HUES64 (cell line): Measurements from ENCODE around the gene PRKAG3. TPM values are rescaled to one million over a fixed set of nuclear protein-coding genes. Genes with fewer than 3 reads are reported as not detected.

ENCODE experiments used
- H3K27ac ChIP-seq: 2 replicates; pipeline ENCODE4 v1.7.0; 2013; ENCODE audit warnings: low read depth, low read length, inconsistent platforms
- H3K27me3 ChIP-seq: 2 replicates; pipeline ENCODE4 v1.6.1; 2013; ENCODE audit warnings: mild to moderate bottlenecking, low read length; ENCODE audit not compliant: insufficient read depth
- H3K36me3 ChIP-seq: 2 replicates; pipeline ENCODE4 v1.6.1; 2013; ENCODE audit warnings: mild to moderate bottlenecking, low read length; ENCODE audit not compliant: insufficient read depth
- H3K4me1 ChIP-seq: 2 replicates; pipeline ENCODE4 v1.6.1; 2013; ENCODE audit warnings: mild to moderate bottlenecking, low read length, moderate library complexity; ENCODE audit not compliant: insufficient read depth
- H3K4me3 ChIP-seq: 2 replicates; pipeline ENCODE4 v1.5.1; 2013; ENCODE audit warnings: mild to moderate bottlenecking, low read length, moderate library complexity
- H3K9ac ChIP-seq: 2 replicates; pipeline ENCODE4 v1.6.1; 2013; ENCODE audit warnings: mild to moderate bottlenecking, low read depth, low read length
- H3K9me3 ChIP-seq: 2 replicates; pipeline ENCODE4 v1.6.1; 2013; ENCODE audit warnings: low read depth, low read length; ENCODE audit not compliant: insufficient read depth
- WGBS: fragments of 150-250, 120-280 bp; methylation state at CpG from one replicate; pipeline ENCODE4 v1.1.7; 2013; ENCODE audit warnings: missing lambda C conversion rate; 5-methylcytosine and 5-hydroxymethylcytosine counted together
- polyA plus RNA-seq, 2 experiments: library from polyadenylated mRNA; stranded (reverse); fragments of 50-300 nt; gene quantifications; one replicate each; pipeline ENCODE4 v1.2.3, GENCODE V29; 2013

Gene PRKAG3
- not detected for polyA plus RNA-seq (2013, experiment 1 of 2)
- not detected for polyA plus RNA-seq (2013, experiment 2 of 2)

GRCh38 chr2:218831378-218831990, at the start of gene PRKAG3:
PRKAG3 (minus strand) TSS chr2:218831803.
- no peaks in the 10 kb centered on the region for H3K27me3 ChIP-seq
- H3K4me3 ChIP-seq = no peak within 1 kb of the TSS
- 90% methylated on average over 18 of the region's 18 CpGs for WGBS
- no peaks in the 10 kb centered on the region for H3K4me1 ChIP-seq
- H3K9ac ChIP-seq = no peak within 1 kb of the TSS
- H3K9me3 ChIP-seq = no peaks in the 10 kb centered on the region
- no peak within 1 kb of the TSS for H3K27ac ChIP-seq
- H3K36me3 ChIP-seq = no peaks in the 10 kb centered on the region

- Histone ChIP-seq H3K27me3 (peaks cover 100% of the 10 kb centered on the region), H3K4me3 (no peak overlapping the region), H3K27ac (no peak overlapping the region), H3K9ac (no peak overlapping the region), H3K36me3 (no peaks in the 10 kb centered on the region), H3K9me3 (no peaks in the 10 kb centered on the region), H3K4me1 (peaks cover 10% of the 10 kb centered on the region)
- 12% methylated on average over 24 of the region's 24 CpGs for WGBS
Observed at GRCh38 chr2:218880859-218881594, 49.4 kb upstream of the PRKAG3 start.

- Histone ChIP-seq H3K4me3 (peak within 1 kb of the TSS; percentile 28), H3K27me3 (peaks cover 100% of the 10 kb centered on the region), H3K4me1 (peaks cover 10% of the 10 kb centered on the region), H3K9me3 (no peaks in the 10 kb centered on the region), H3K36me3 (no peaks in the 10 kb centered on the region), H3K27ac (no peak within 1 kb of the TSS), H3K9ac (no peak within 1 kb of the TSS)
- WGBS = 3% methylated on average over 54 of the region's 58 CpGs
Observed at GRCh38 chr2:218880102-218880858, 48.7 kb upstream of the PRKAG3 start, which contains the start of gene WNT10A. WNT10A (plus strand) TSS chr2:218880852; CDS start chr2:218880996, 144 bp downstream.

- Histone ChIP-seq H3K9me3 (no peaks in the 10 kb centered on the region), H3K27ac (no peak overlapping the region), H3K4me1 (peaks cover 10% of the 10 kb centered on the region), H3K36me3 (no peaks in the 10 kb centered on the region), H3K9ac (no peak overlapping the region), H3K4me3 (peak overlapping the region; percentile 28), H3K27me3 (peaks cover 100% of the 10 kb centered on the region)
- 8% methylated on average over 11 of the region's 11 CpGs for WGBS
Observed at GRCh38 chr2:218879776-218880101, 48.1 kb upstream of the PRKAG3 start.

GRCh38 chr2:218878926-218879761, 47.5 kb upstream of the PRKAG3 start:
- H3K9me3 ChIP-seq = no peaks in the 10 kb centered on the region
- WGBS = 16% methylated on average over 15 of the region's 16 CpGs
- H3K4me3 ChIP-seq = no peak overlapping the region
- H3K27ac ChIP-seq = no peak overlapping the region
- H3K9ac ChIP-seq = no peak overlapping the region
- peaks cover 100% of the 10 kb centered on the region for H3K27me3 ChIP-seq
- peaks cover 10% of the 10 kb centered on the region for H3K4me1 ChIP-seq
- H3K36me3 ChIP-seq = no peaks in the 10 kb centered on the region

- Histone ChIP-seq H3K27ac (no peak overlapping the region), H3K36me3 (no peaks in the 10 kb centered on the region), H3K9ac (no peak overlapping the region), H3K9me3 (no peaks in the 10 kb centered on the region), H3K4me3 (no peak overlapping the region), H3K27me3 (peaks cover 100% of the 10 kb centered on the region), H3K4me1 (peaks cover 10% of the 10 kb centered on the region)
- 32% methylated on average over 6 of the region's 6 CpGs for WGBS
Observed at GRCh38 chr2:218878486-218878885, 46.9 kb upstream of the PRKAG3 start.

GRCh38 chr2:218877891-218878290, 46.3 kb upstream of the PRKAG3 start:
- Histone ChIP-seq H3K27me3 (peaks cover 100% of the 10 kb centered on the region), H3K36me3 (no peaks in the 10 kb centered on the region), H3K9me3 (no peaks in the 10 kb centered on the region), H3K4me3 (no peak overlapping the region), H3K27ac (no peak overlapping the region), H3K9ac (no peak overlapping the region), H3K4me1 (peaks cover 12% of the 10 kb centered on the region)
- 44% methylated on average over 5 of the region's 5 CpGs for WGBS

- 81% methylated on average over 6 of the region's 6 CpGs for WGBS
- H3K27me3 ChIP-seq = peaks cover 100% of the 10 kb centered on the region
- no peaks in the 10 kb centered on the region for H3K9me3 ChIP-seq
- peaks cover 17% of the 10 kb centered on the region for H3K4me1 ChIP-seq
- H3K9ac ChIP-seq = no peak overlapping the region
- no peak overlapping the region for H3K4me3 ChIP-seq
- no peaks in the 10 kb centered on the region for H3K36me3 ChIP-seq
- no peak overlapping the region for H3K27ac ChIP-seq
Observed at GRCh38 chr2:218877331-218877730, 45.7 kb upstream of the PRKAG3 start.

- H3K27me3 ChIP-seq = peaks cover 100% of the 10 kb centered on the region
- 0% methylated on average over 3 of the region's 3 CpGs for WGBS
Observed at GRCh38 chr2:218876562-218877219, 45.1 kb upstream of the PRKAG3 start.

GRCh38 chr2:218875692-218876246, 44.2 kb upstream of the PRKAG3 start:
- no peaks in the 10 kb centered on the region for H3K36me3 ChIP-seq
- peaks cover 19% of the 10 kb centered on the region for H3K4me1 ChIP-seq
- 47% methylated on average over 2 of the region's 2 CpGs for WGBS
- H3K27me3 ChIP-seq = peaks cover 100% of the 10 kb centered on the region
- H3K27ac ChIP-seq = no peak overlapping the region
- no peak overlapping the region for H3K4me3 ChIP-seq
- H3K9me3 ChIP-seq = no peaks in the 10 kb centered on the region
- no peak overlapping the region for H3K9ac ChIP-seq

More at GRCh38 chr2:218876562-218877219, 45.1 kb upstream of the PRKAG3 start:
- Histone ChIP-seq H3K9me3 (no peaks in the 10 kb centered on the region), H3K9ac (no peak overlapping the region), H3K27ac (no peak overlapping the region), H3K36me3 (no peaks in the 10 kb centered on the region), H3K4me1 (peaks cover 19% of the 10 kb centered on the region), H3K4me3 (no peak overlapping the region)
